Cardiac muscle cell (in vitro differentiated cells and primary cell): Measurements from ENCODE around the gene KCTD1. TPM values are rescaled to one million over a fixed set of nuclear protein-coding genes. Genes with fewer than 3 reads are reported as not detected.
"Not testable (repeated sequence)": the region's sequence is repeated elsewhere in the genome, so short reads cannot be mapped to it uniquely, and the experiment has no call there.

ENCODE experiments used
- DNase-seq, 2 donors: peaks; one replicate each; pipeline versions ENCODE4 v3.0.0 to v3.0.0-alpha.2; 2010 to 2017; ENCODE audit warnings: low read depth in 1 of 2, low spot score in 1 of 2
- H3K27ac ChIP-seq: fragments of 200-600 bp; sonication (generic); 2 replicates; pipeline ENCODE4 v1.5.1; 2016
- H3K27me3 ChIP-seq: fragments of 200-600 bp; sonication (generic); 2 replicates; pipeline ENCODE4 v1.6.0; 2016; ENCODE audit warnings: control low read depth
- H3K36me3 ChIP-seq: fragments of 200-600 bp; sonication (generic); 2 replicates; pipeline ENCODE4 v1.5.1; 2016; ENCODE audit warnings: control low read depth
- H3K4me1 ChIP-seq: fragments of 200-600 bp; sonication (generic); 2 replicates; pipeline ENCODE4 v1.8.1; 2017; ENCODE audit warnings: low read depth, mild to moderate bottlenecking, mixed run types
- H3K4me3 ChIP-seq: fragments of 200-600 bp; sonication (generic); 2 replicates; pipeline ENCODE4 v1.5.1; 2016; ENCODE audit warnings: mild to moderate bottlenecking
- H3K9me3 ChIP-seq: fragments of 200-600 bp; sonication (generic); 2 replicates; pipeline ENCODE4 v1.5.1; 2017; ENCODE audit warnings: low read depth, mild to moderate bottlenecking, control low read depth
- CTCF ChIP-seq: IDR thresholded peaks from 2 replicates; pipeline ENCODE4 v1.5.1; 2012; ENCODE audit warnings: low read depth, mild to moderate bottlenecking, low read length
- polyA plus RNA-seq: library from polyadenylated mRNA; unstranded; fragments of >200 nt; fragmentation: Nextera tagmentation; extraction: Ambion mirVana; gene quantifications from 2 replicates; pipeline ENCODE4 v1.2.1, GENCODE V29; 2016
- total RNA-seq: library from RNA; depleted of rRNA; stranded (reverse); fragments of >200 nt; gene quantifications from 2 replicates; pipeline ENCODE4 v1.2.3, GENCODE V29; 2016

KCTD1 gene
- total and polyA plus RNA-seq, 2 experiments from 2014 or later: 3.9 to 23.1 TPM

- DNase-seq: no peak
- no peak for TF ChIP-seq CTCF
- no peaks in the 10 kb centered on the region for H3K36me3 ChIP-seq
- H3K27me3 ChIP-seq: no peaks in the 10 kb centered on the region
- no peak overlapping the region for H3K4me3 ChIP-seq
- H3K27ac ChIP-seq: no peak overlapping the region
- H3K4me1 ChIP-seq: no peaks in the 10 kb centered on the region
- no peaks in the 10 kb centered on the region for H3K9me3 ChIP-seq
Observed at GRCh38 chr18:26448714-26449159, 99.6 kb downstream of the KCTD1 start.

- no peaks in the 10 kb centered on the region for H3K36me3 ChIP-seq
- H3K9me3 ChIP-seq: no peaks in the 10 kb centered on the region
- no peak for TF ChIP-seq CTCF
- no peak overlapping the region for H3K27ac ChIP-seq
- DNase-seq: no peak
- no peak overlapping the region for H3K4me3 ChIP-seq
- H3K27me3 ChIP-seq: no peaks in the 10 kb centered on the region
- H3K4me1 ChIP-seq: no peaks in the 10 kb centered on the region
Observed at GRCh38 chr18:26443853-26444252, 104.5 kb downstream of the KCTD1 start.

- DNase-seq: peak in 1 of 2 donors; percentile 36
- H3K4me1 ChIP-seq: peaks cover 2% of the 10 kb centered on the region
- H3K36me3 ChIP-seq: no peaks in the 10 kb centered on the region
- no peak overlapping the region for H3K4me3 ChIP-seq
- H3K27ac ChIP-seq: no peak overlapping the region
- TF ChIP-seq CTCF: no peak
- no peaks in the 10 kb centered on the region for H3K27me3 ChIP-seq
- H3K9me3 ChIP-seq: no peaks in the 10 kb centered on the region
Observed at GRCh38 chr18:26442126-26442525, 106.2 kb downstream of the KCTD1 start.

GRCh38 chr18:26440644-26441043 is 107.7 kb downstream of the KCTD1 start:
- TF ChIP-seq CTCF: no peak
- H3K4me3 ChIP-seq: no peak overlapping the region
- no peaks in the 10 kb centered on the region for H3K9me3 ChIP-seq
- H3K4me1 ChIP-seq: peaks cover 8% of the 10 kb centered on the region
- H3K27me3 ChIP-seq: no peaks in the 10 kb centered on the region
- no peaks in the 10 kb centered on the region for H3K36me3 ChIP-seq
- peak in 1 of 2 donors; percentile 73 for DNase-seq
- no peak overlapping the region for H3K27ac ChIP-seq

GRCh38 chr18:26439537-26439936 is 108.8 kb downstream of the KCTD1 start:
- Histone ChIP-seq H3K9me3 (no peaks in the 10 kb centered on the region), H3K27ac (no peak overlapping the region), H3K27me3 (no peaks in the 10 kb centered on the region), H3K4me1 (peaks cover 8% of the 10 kb centered on the region), H3K36me3 (no peaks in the 10 kb centered on the region), H3K4me3 (no peak overlapping the region)
- no peak for TF ChIP-seq CTCF
- no peak for DNase-seq

- Histone ChIP-seq H3K27ac (no peak overlapping the region), H3K27me3 (no peaks in the 10 kb centered on the region), H3K36me3 (no peaks in the 10 kb centered on the region), H3K9me3 (no peaks in the 10 kb centered on the region), H3K4me1 (peaks cover 8% of the 10 kb centered on the region), H3K4me3 (no peak overlapping the region)
- no peak for TF ChIP-seq CTCF
- DNase-seq: no peak
Observed at GRCh38 chr18:26438980-26439379, 109.4 kb downstream of the KCTD1 start.

GRCh38 chr18:26437634-26438033 is 110.7 kb downstream of the KCTD1 start:
- DNase-seq, H3K27me3 ChIP-seq, H3K36me3 ChIP-seq: not testable (repeated sequence)

More at GRCh38 chr18:26437634-26438033, 110.7 kb downstream of the KCTD1 start:
- not testable (repeated sequence) for H3K4me1 ChIP-seq, H3K27ac ChIP-seq, H3K9me3 ChIP-seq, H3K4me3 ChIP-seq
